Choroid plexus epithelial cell (primary cell): ENCODE results near the gene GRK3.

Source experiments
- DNase-seq: peaks from one replicate; pipeline ENCODE4 v3.0.0-alpha.2; 2010; ENCODE audit warnings: low read depth
- H3K4me3 ChIP-seq: 2 replicates; pipeline ENCODE4 v1.5.1; 2011; ENCODE audit warnings: low read depth, mild to moderate bottlenecking, control low read depth, low read length, moderate library complexity
- TF ChIP-seq, protein P1 (sequence below): conservative IDR thresholded peaks from 2 replicates; pipeline ENCODE4 v1.5.1; 2011; ENCODE audit warnings: low read depth, mild to moderate bottlenecking, control low read depth, inconsistent platforms, low read length, moderate library complexity

Gene GRK3

DNA sequence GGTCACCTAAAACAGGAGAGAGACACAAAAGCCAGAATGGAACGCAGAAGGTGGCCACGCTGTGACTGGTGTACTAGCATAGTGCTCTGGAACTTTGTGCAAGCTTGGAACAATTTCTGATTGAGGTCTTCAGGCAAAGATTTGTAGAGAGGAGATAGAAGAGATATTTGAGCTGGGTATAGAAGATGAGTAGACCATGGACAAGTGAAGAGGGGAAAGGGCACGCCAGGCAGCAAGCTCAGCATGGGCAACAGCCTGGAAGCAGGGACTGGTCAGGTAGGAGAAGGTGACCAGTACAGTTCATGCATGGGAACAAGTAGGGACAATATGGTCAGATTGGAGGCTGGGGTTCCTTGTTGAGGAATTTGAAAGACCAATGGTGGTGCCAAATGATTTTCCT, 201.9 kb downstream of the GRK3 start:
- TF ChIP-seq, protein P1, sequence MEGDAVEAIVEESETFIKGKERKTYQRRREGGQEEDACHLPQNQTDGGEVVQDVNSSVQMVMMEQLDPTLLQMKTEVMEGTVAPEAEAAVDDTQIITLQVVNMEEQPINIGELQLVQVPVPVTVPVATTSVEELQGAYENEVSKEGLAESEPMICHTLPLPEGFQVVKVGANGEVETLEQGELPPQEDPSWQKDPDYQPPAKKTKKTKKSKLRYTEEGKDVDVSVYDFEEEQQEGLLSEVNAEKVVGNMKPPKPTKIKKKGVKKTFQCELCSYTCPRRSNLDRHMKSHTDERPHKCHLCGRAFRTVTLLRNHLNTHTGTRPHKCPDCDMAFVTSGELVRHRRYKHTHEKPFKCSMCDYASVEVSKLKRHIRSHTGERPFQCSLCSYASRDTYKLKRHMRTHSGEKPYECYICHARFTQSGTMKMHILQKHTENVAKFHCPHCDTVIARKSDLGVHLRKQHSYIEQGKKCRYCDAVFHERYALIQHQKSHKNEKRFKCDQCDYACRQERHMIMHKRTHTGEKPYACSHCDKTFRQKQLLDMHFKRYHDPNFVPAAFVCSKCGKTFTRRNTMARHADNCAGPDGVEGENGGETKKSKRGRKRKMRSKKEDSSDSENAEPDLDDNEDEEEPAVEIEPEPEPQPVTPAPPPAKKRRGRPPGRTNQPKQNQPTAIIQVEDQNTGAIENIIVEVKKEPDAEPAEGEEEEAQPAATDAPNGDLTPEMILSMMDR, result no peak
- H3K4me3 ChIP-seq, result no peak overlapping the region

DNA sequence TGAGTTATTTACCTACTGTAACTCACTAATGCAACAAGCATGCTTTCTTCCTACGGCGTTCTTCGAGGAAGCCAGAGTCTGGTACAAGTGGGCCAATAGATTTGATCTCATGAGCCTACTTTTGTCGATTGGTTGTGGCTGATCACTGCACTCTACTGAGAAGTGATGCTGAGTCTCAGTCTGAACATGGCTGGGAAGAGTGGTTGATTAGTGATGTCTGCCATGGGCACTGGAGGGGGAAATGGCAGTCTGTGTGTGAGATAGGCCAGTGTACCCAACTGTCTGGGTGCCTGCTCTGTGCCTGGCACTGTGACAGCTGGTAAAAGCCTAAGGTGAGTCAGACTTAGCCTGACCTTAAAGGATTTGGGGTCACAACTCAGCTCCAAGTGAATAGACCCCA, 205.9 kb downstream of the GRK3 start:
- no peak overlapping the region for H3K4me3 ChIP-seq
- DNase-seq, result no peak
- TF ChIP-seq, protein P1, result no peak

More for the DNA sequence above, 201.9 kb downstream of the GRK3 start:
- DNase-seq, result no peak

DNA sequence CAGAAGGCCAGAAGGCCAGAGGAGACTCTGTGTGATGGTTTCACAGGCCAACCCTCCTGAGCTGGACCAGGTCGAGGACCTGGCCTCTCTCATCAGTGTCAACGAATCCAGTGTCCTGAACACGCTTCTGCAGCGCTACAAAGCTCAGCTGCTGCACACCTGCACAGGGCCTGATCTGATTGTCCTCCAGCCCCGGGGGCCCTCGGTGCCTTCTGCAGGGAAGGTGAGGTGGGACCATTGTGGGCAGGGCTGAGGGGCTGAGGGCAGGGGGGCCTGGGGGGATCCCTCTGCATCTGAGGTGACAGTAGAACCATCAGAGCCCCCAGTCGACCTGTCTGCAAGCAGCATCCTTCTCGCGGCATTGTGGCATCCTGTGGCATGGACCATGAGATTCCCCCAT, 207.8 kb downstream of the GRK3 start:
- H3K4me3 ChIP-seq, result no peak overlapping the region
- DNase-seq, result no peak
- TF ChIP-seq, protein P1, result no peak

DNA sequence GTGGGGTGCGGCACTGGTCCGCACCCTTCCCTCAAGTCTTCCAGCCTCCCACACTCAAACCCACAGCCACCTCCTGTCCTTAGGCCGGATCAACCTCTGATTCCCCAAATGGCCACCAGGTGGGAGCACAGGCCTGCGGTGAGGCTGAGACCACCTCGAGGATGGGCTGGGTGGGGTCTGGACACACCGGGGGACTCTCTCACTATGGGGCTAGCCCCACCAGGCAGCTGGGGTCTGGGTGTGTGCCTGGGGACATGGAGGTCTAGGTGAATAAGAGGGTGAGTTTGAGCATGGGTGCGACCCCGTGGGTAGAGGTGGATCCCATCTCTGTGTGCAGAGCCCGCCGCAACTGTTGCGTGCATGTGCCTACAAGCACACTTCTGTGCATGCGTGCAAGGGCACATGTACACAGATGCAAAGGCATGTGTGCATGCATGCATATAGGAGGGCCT, 210.1 kb downstream of the GRK3 start:
- no peak overlapping the region for H3K4me3 ChIP-seq
- DNase-seq, result no peak
- TF ChIP-seq, protein P1, result peak; percentile 60

DNA sequence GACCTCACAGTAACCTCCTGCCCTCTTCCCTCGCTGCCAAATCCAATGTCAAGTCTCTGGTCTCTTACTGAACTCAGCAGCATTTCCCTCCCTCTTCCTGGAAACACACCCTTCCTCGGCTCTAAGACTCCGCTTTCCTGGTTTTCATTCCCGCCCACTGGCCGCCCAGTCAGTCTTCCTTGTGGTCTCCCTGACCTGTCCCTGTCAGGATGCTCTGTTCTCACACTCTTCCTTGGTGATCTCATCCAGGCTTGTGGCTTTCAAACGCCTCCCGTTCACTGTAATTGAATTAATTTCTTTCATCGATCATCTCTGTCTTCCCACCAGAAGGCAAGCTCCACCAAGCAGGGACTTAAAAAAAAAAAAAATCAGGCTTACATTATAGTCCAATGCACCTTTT, 211.1 kb downstream of the GRK3 start:
- TF ChIP-seq, protein P1, result no peak
- H3K4me3 ChIP-seq, result no peak overlapping the region
- DNase-seq, result peak; percentile 23

DNA sequence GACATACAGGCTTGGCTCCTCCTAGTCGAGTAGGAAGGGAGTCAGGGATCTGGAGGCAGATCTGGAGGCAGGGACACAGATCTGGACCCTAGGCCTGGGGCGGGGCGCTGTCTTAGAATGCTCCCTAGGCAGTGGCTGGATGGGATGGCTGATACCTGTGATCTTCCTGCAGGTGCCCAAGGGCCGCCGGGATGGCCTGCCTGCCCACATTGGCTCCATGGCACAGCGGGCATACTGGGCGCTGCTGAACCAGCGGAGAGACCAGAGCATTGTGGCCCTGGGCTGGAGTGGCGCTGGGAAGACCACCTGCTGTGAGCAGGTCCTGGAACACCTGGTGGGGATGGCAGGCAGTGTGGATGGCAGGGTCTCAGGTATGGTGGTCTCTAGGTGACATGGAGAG, 212.9 kb downstream of the GRK3 start:
- no peak for DNase-seq
- TF ChIP-seq, protein P1, result no peak
- H3K4me3 ChIP-seq, result no peak overlapping the region

DNA sequence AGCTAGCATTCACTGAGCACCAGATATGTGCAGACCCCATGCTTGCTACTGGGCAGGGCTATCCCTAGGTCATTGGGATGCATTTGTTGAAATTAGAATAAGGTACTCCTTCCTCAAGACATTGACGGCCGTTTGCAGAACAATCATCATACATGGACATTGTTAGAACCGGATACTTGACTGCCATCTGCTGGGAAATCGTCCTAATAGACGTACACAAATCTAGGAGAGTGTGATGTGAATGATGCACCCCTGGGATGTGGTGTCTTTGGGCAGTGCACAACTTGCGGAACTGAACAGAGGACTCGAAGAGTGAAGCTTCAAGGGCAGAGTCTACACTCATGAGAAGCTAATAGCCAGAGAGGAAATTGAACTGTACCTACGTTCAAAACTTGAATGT, 213.4 kb downstream of the GRK3 start:
- peak; percentile 76 for DNase-seq
- TF ChIP-seq, protein P1, result peak; percentile 62

More for the DNA sequence above, 213.4 kb downstream of the GRK3 start:
- H3K4me3 ChIP-seq, result no peak overlapping the region
